ENCODE measurements around the gene CSGALNACT2.

CSGALNACT2 gene

GRCh38 chr10:43166880-43167497 lies 28.7 kb downstream of the CSGALNACT2 start:
- no peak for DNase-seq (ENCODE audit: low spot score)
- in situ Hi-C loops (cut with MboI; ENCODE audit: low pct_unique_long_range_greater_than_20kb, low sequenced_read_pairs, unreplicated experiment): no loop called here
- no peak for TF ChIP-seq CTCF (IDR thresholded peaks at IDR 0.05; ENCODE audit: extremely low read depth, insufficient read depth, missing control alignments)

- in situ Hi-C loops (cut with MboI; ENCODE audit: low pct_unique_long_range_greater_than_20kb, low sequenced_read_pairs, unreplicated experiment): no loop called here
These were observed 29.2 kb downstream of the CSGALNACT2 start for GRCh38 chr10:43167498-43167889.

GRCh38 chr10:43170491-43170890 lies 32.2 kb downstream of the CSGALNACT2 start:
- in situ Hi-C loops (cut with MboI; ENCODE audit: low pct_unique_long_range_greater_than_20kb, low sequenced_read_pairs, unreplicated experiment): no loop called here
- DNase-seq (ENCODE audit: low spot score): no peak
- no peak for TF ChIP-seq CTCF (IDR thresholded peaks at IDR 0.05; ENCODE audit: extremely low read depth, insufficient read depth, missing control alignments)

More at GRCh38 chr10:43167498-43167889, 29.2 kb downstream of the CSGALNACT2 start:
- DNase-seq (ENCODE audit: low spot score): no peak
- no peak for TF ChIP-seq CTCF (IDR thresholded peaks at IDR 0.05; ENCODE audit: extremely low read depth, insufficient read depth, missing control alignments)

- TF ChIP-seq CTCF (IDR thresholded peaks at IDR 0.05; ENCODE audit: extremely low read depth, insufficient read depth, missing control alignments): no peak
- in situ Hi-C loops (cut with MboI; ENCODE audit: low pct_unique_long_range_greater_than_20kb, low sequenced_read_pairs, unreplicated experiment): no loop called here
- no peak for DNase-seq (ENCODE audit: low spot score)
These were observed 34.4 kb downstream of the CSGALNACT2 start for GRCh38 chr10:43172645-43173044.

- no peak for TF ChIP-seq CTCF (IDR thresholded peaks at IDR 0.05; ENCODE audit: extremely low read depth, insufficient read depth, missing control alignments)
- in situ Hi-C loops (cut with MboI; ENCODE audit: low pct_unique_long_range_greater_than_20kb, low sequenced_read_pairs, unreplicated experiment): no loop called here
- no peak for DNase-seq (ENCODE audit: low spot score)
These were observed 34.9 kb downstream of the CSGALNACT2 start for GRCh38 chr10:43173120-43173519.

GRCh38 chr10:43174969-43175368 lies 36.7 kb downstream of the CSGALNACT2 start:
- no peak for TF ChIP-seq CTCF (IDR thresholded peaks at IDR 0.05; ENCODE audit: extremely low read depth, insufficient read depth, missing control alignments)
- no peak for DNase-seq (ENCODE audit: low spot score)
- in situ Hi-C loops (cut with MboI; ENCODE audit: low pct_unique_long_range_greater_than_20kb, low sequenced_read_pairs, unreplicated experiment): no loop called here
